Measurements from ENCODE around the gene RHEX.
A peak's percentile ranks its signal among the peaks of the same experiment; 100 is the strongest.

Gene RHEX

DNA sequence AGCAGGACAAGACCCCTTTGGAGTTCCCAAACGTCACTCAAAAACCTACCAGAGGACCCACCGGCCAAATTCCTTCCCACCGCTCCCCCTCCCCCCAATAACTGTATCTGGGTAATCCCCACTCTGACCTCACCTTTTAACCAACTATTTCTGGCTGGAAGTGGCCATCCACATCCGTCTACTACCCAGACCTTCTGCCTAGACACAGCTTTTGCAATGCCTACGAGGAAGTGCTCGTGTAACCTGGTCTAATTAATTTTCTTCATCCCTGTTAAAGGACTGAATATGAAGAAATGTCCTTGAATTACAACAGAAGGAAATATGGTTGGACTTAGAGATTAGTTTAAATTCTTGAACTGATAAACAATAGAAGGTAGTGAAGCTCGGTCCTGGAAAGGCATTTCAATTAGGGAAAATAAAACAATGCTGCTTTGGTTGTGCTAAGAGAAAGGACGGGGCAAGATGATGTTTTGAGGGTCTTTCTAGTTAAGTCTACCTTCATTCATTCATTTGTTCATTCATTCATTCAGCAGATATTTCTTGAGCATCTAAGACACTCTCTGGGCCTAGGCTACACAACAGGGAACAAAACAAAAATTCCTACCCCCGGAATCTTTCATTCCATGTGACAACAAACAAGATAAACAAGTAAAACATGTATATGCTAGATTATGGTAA, 45.4 kb downstream of the RHEX start:
- no peak for DNase-seq

DNA sequence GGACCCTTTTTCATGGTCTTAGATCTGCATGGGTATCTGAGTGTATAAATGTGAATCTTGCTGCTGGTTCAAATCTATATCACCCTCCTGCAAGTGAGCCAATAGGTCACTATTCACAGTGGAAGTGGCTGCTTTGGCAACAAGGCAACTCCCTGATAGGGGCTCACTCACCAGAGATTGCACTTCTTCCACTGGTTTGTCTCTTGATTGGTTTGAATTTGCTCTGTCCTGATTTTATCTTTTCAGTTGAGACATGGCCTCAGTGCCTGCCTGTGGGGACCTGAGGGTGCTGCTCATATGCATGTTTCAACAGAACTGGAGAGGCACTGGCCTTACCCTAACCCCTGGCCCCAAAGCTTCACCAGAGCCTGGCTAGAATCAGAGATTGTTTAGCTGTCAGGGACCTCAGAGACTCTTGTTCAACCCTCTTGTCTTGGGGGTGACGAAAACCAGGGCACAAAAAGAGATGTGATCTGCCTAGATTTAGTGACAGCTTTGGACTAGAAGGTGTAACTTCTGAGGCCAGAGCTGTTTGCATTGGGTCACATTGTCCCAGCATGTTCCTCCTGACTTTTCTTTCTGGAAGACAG, 47.3 kb downstream of the RHEX start:
- no peak for DNase-seq

DNA sequence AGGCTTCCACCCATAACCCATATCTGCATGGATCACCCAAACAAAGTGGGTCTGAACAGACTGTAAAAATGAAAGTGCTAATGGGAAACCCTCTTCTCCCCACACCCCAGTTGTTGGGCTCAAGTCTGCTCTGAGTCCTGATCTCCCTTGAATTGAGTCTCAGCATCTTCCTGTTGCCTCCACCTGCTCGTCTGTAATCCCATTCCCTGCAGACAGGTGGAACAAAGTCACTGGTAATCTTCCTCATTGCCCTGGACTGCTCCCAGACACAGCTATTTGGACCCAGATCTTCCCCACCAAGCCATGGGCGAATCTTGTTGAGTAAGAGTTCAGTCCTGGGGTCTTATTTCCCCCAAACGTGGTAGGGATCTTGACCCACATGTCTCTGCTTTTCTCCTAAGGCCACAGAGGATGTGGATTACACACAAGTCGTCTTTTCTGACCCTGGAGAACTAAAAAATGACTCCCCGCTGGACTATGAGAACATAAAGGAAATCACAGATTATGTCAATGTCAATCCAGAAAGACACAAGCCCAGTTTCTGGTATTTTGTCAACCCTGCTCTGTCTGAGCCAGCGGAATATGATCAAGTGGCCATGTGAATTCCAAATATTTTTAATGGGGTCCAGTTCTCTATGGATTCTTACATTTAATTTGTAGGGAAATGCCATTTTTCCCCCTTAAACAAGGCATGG, 48.5 kb downstream of the RHEX start:
- no peak for DNase-seq

DNA sequence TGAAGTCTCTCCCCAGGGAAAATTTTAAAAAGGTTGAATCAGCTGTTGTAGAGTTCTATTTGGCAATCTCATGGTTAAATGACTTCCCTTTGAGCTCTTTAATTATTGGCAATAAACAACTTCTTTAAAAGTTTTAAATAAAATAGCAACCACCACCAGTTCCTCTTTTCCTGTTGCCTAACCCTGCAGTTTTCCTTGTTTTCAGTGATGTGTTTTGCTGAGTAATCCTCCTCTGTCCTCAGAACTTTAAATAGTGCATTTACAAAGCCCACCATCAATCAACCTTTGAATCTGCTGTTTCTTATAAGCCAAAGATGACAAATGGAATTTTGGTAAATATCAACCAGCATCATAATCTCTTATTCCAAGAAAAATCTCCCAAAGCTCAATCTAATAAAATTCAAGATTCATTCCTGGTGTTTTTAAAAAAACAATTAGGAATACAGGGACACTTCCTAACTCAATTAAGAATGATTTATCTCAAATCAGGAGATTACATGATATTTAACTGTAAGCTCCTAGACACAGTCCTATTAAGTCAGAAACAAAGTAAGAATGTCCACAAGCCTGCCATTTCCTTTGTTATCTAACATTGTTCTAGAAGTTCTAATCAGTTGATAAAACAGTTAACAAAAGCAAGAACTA, 49.4 kb downstream of the RHEX start:
- DNase-seq, result no peak

- DNase-seq, result no peak
These were observed 51.0 kb downstream of the RHEX start for GRCh38 chr1:206103979-206104378.

- DNase-seq, result no peak
These were observed 52.6 kb downstream of the RHEX start for GRCh38 chr1:206105464-206105995.

DNA sequence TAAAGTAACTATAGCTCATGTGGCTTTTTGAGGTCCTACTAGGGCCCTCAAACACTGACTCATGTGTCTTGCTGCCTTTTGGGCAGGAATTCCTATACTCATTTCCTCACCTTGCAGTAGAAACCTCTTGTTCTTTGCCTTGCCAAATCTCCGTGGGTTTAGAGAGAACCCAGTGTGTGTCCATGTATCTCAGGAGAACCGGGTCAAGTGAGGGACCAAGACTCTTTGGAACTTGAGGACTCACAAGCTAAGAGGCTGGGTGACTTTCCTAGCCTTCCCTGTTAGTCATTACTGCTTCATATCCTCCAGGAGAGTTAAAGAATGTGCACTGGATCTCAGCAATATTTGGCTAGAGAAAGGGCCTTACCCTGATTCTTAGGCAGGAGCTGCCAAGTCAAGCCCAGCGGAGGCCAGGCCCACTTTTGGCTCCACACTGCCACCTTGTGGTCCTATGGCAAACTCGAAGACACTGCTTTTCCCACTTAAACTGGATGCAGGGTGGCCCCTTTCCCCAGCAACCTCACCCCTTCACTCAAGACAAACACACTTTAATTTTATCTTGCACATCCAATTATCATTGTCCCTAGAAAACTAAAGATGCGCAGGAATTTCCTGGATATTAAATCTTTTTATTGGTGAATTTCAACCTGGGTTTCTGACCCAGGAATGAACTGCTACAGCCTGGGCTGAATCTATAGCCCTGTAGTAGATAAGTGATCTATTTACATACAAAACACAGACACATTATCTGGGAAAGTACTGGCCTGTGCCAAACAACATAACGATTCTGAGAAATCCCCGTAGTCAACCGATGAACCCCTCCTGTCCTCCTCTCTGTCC, 53.6 kb downstream of the RHEX start:
- DNase-seq, result peak; percentile 33 to 73 (median 58)

DNA sequence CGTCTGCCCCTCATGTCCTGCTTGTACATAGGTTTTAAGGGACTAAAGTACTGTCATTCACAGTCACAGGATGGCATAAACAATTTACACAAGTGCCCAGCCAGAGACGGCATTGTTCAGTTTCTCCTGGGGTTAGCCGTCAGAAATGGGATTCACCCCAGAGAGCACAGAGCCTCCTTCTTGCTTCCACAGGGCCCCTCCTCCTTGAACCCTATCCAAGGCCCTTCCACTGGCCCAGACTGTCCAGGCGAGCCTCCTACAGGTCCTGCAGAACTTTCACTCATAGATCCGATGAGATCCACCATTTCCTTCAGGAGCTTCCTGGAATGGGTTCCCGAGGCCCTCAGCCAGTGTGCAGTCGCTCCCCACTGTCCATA, 54.2 kb downstream of the RHEX start:
- no peak for DNase-seq

- DNase-seq, result no peak
These were observed 55.7 kb downstream of the RHEX start for GRCh38 chr1:206108635-206109034.

- DNase-seq, result no peak
These were observed 56.7 kb downstream of the RHEX start for GRCh38 chr1:206109718-206110117.

DNA sequence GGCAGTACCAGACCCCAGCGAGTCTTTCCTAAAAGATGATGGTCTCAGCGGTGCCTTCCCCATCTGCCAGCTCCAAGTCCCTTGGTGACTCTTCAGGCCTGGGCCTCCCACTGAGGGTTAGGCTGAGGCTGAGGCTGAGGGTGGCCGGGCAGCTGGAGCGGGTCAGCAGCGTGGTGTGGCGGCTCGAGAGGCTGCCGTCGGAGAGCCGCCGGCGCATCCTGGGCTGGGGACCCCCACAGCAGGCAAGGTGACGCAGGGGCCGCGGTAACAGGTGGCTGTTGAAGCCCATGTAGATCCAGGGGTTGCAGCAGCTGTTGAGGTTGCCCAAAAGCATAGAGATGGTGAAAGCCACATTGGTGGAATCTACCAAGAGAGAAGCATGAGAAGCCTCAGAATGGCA, 57.2 kb downstream of the RHEX start:
- DNase-seq, result no peak

DNA sequence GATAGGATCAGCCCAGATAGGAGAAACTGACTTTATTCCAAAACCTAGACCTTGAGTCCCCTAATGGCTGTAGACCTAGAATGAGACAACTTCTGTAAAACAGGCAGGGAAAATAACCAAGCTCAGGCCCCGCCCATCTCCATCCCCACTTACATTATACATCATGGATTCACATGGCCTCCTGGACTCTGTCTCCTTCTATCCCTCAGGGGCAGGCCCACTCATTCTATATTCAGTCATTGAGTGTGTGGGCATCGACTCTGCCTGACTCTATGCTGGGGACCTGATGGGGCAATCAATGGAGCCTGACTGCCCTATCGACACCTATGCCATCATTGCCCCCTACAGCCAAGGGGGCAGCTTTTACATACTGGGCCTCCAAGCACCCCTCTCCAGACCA, 57.8 kb downstream of the RHEX start:
- no peak for DNase-seq

- DNase-seq, result no peak
These were observed 58.4 kb downstream of the RHEX start for GRCh38 chr1:206111271-206111927.

DNA sequence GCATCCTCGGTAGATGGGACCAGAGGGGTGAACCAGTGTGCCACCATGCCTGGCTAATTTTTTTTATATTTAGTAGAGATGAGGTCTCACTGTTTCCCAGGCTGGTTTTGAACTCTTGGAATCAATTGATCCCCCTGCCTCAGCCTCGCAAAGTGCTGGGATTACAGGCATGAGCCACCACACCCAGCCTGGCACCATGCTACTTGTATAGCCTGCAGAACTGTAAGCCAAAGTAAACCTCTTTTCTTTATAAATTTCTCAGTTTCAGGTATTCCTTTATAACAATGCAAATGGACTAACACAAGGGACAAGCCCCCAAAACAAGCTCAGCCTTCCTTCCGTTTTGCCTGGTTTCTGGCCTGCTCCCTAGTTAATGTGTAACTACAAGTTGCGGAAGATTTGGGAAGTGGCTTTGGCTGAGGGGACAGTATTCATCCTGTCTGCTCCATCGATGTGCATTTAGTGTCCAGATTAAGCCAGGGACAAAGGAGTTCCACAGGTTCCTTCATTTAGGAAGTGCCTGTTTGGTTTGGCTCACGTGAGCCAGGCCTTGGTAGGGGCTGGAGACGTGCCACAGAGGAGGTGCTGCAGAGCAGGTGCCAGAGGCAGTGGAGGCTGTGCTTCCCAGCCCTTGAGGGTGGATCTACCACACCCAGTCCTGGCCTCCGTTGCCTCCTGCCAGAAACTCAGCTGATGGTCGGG, 59.8 kb downstream of the RHEX start:
- DNase-seq, result no peak

DNA sequence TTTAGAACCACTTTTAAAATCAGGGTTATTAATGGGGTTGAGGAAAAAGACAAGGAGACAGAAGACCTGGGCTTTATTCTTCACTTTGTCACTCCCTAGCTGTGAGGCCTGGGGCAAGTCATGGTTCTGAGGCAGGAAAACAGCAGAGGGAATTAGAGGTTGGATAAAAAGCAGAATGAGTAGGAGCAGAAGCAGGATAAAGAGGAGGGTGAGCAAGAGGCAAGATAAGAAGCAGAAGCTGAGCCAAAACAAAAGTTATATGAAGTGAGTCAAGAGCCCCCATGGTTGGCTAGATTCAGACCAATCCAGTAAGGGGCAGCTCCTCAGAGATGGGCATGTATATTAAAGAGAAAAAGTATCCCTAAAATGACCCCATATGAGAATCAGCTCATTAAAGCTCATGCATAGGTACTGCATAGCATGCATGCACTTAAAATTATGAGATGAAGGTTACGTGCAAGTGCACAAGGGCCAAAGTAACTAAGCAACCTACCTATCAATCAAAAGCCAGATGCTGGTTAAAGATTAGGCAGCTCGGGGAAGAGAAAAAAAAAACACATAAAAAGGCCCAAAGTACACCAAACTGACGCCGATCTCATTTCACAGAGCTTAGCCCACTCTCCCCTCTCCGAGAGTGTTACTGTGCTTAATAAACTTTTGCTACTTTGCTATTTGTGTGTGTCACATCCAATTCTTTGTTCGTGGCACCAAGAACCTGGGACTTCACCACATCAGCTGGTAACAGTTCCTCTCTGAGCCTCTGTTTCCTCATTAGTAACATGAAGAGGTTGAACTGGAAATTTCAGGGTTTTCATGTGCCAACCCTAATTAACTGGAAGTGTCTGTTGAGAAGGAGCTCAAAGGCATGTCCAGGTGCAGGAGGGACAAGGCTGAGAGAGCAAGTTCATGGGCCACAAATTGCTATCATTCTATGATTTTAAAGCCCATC, 62.0 kb downstream of the RHEX start:
- DNase-seq, result no peak

DNA sequence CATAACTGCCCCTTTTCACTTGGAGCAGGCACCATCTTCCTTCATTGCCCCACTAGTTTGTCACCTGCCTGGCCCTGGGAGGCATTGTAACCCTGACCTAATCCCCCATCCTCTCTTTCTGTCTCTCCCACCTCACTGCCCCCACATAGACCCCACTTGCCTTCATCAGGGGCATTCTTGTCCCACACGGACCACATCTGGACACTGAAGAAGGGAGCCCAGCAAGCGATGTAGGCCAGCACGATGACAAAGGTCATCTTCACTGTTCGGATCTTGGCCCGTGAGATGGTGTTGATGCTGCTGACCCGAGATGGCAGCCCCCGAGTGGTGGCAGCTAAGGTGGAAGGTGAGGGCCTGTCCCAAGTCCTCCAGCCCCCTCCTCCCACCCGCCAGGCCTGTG, 62.8 kb downstream of the RHEX start:
- DNase-seq, result no peak

DNA sequence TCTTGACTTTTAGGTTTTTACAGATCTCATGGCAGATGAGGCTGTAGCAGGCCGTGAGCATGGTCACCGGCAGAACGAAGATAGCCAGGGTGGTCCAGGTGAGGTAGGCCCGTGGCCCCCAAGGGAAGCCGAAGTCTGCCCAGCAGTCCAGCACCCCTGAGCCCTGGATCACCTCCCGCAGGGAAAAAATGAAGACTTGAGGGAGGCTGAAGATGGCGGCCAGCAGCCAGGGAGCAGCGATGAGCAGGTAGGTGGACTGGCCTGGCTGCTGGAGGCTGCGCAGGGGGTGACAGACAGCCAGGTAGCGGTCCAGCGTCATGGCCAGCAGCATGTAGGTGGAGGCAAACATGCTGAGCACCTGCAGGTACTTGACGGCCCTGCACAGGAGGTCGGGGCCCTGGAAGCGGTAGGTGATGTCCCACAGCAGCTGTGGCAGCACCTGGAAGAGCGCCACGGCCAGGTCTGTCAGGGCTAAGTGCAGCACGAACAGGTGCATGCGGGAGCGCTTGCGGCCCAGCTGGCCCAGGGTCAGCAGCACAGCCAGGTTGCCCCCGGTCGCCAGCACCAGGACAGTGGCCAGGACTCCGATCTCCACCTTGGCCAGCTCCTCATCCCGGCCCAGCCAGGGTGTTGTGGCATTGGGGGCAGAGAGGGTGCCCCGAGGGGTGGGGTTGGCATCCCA, 63.4 kb downstream of the RHEX start:
- DNase-seq, result no peak

DNA sequence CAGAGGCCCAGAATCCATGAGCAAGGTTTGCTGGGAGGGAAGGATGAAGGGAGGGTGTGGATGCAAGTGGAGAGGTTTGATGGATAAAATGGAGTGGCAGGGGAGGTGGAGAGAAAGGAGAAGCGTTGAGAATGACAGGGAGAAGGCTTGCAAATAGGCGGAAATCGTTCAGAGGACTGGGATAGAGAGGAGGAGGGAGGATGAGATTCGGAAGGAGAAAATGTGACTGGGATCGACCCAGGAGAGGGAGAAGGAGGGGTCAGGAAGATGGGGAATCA, 63.8 kb downstream of the RHEX start:
- no peak for DNase-seq

DNA sequence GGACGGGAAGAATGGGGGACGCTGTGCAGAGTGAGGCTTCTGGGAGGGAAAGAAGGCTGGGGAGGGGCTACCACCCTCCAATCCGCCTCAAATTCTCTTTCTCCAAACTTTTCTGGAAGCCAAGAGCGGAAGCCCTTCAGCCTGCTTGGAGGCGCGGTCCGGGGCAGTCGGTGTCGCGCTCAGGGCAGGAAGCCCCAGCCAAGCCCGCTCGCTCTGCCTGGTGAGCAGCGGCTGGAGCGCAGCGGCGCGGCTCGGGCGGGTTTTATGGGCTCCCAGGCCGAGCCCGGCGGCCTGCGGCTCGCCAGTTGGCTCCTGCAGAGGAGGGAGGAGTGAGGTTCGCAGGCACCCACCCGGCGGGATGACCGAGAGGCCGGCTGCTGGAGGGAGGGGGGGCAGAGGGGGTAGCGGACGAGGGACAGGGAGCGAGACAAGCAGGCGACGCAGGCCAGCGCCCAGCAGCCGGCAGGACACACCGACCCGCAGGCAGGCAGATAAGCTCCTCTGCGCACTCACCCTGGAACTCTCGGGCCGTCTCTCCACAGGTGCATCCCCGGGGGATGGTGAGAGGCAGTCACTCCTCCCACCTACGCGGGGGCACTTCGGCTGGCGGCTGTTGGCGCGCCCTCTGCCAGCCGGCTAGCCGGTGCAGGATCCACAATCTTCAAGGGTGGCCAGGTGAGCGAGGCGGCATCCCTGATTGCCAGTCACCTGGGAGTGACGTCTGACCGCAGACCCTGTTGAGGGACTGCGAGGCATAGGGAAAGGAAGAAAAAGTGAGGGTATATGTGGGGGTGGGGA, 64.4 kb downstream of the RHEX start, which contains the start of gene AVPR1B:
AVPR1B (minus strand) TSS at position 238 of the 798 bp plus-strand sequence. CDS start 498 bp downstream, outside the sequence.
- DNase-seq, result no peak
